BLaER1 treated with 17β-estradiol and CSF1 and Interleukin-3, amounts not matched to agents 10 nM and 100 nM (cell line): Measurements from ENCODE around the gene SLC35E3.

ENCODE experiments used
- H3K27ac ChIP-seq, 11 experiments: shearing (Covaris generic); formaldehyde crosslinking; 2 replicates each; pipeline ENCODE4 v1.8.1; 2022
- H3K27me3 ChIP-seq, 11 experiments: shearing (Covaris generic); formaldehyde crosslinking; 2 replicates each; pipeline ENCODE4 v1.8.1; 2022
- H3K36me3 ChIP-seq, 11 experiments: shearing (Covaris generic); formaldehyde crosslinking; 2 replicates each; pipeline ENCODE4 v1.8.1; 2022
- H3K4me1 ChIP-seq, 10 experiments: shearing (Covaris generic); formaldehyde crosslinking; 2 replicates each; pipeline ENCODE4 v1.8.1; 2022
- H3K4me2 ChIP-seq, 11 experiments: shearing (Covaris generic); formaldehyde crosslinking; 2 replicates each; pipeline ENCODE4 v1.8.1; 2022
- H3K4me3 ChIP-seq, 10 experiments: shearing (Covaris generic); formaldehyde crosslinking; 2 replicates each; pipeline ENCODE4 v1.8.1; 2022
- H3K9ac ChIP-seq, 11 experiments: shearing (Covaris generic); formaldehyde crosslinking; 2 replicates each; pipeline ENCODE4 v1.8.1; 2022
- H3K9me3 ChIP-seq, 11 experiments: shearing (Covaris generic); formaldehyde crosslinking; replicated peaks in 1 of 11; 2 replicates each; pipeline ENCODE4 v1.8.1; 2022
- H4K20me1 ChIP-seq, 11 experiments: shearing (Covaris generic); formaldehyde crosslinking; 2 replicates each; pipeline ENCODE4 v1.8.1; 2022
- Cebpa-rat ChIP-seq, 11 experiments: shearing (Covaris generic); IDR thresholded peaks; 2 replicates each; pipeline ENCODE4 v1.8.1; 2022

Gene SLC35E3

DNA sequence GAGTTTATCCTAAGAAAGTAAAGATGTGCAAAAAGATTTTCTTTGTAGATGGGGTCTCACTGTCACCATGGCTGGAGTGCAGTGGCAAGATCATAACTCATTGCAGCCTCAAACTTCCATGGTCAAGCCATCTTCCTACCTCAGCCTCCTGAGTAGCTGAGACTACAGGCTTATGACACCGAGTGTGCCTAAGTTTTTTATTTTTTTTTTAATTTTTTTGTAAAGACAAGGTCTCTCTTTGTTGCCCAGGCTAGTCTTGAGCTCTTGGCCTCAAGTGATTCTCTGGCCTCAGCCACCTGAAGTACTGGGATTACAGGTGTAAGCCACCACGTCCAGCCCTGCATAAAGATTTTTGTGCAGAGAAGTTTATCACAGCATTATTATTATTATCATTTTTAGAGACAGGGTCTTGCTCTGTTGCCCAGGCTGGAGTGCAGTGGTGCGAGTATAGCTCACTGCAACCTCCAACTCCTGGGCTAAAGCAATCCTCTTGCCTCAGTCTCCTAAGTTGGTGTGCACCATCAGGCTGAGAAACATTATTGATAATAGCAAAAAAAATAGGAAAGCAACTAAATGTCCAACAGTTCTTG, 42.7 kb downstream of the SLC35E3 start:
- H3K27ac ChIP-seq: peak overlapping the region in 9 of 11 experiments; percentile 80 to 99 (median 96); a peak in 18 of 22 replicates
- peak overlapping the region in 5 of 11 experiments; percentile 78 to 88 (median 83); a peak in 7 of 22 replicates for H3K9ac ChIP-seq
- H3K27me3 ChIP-seq: peaks cover 0 to 24% (median 14%) of the 10 kb centered on the region in 11 experiments; a peak in 11 of 22 replicates
- H3K4me3 ChIP-seq: no peak overlapping the region
- no peaks in the 10 kb centered on the region for H3K9me3 ChIP-seq
- peaks cover 53 to 86% (median 82%) of the 10 kb centered on the region in 10 experiments for H3K4me1 ChIP-seq
- no peak for TF ChIP-seq Cebpa-rat (IDR thresholded peaks at IDR 0.05)
- H3K36me3 ChIP-seq: no peaks in the 10 kb centered on the region; a peak in 1 of 22 replicates
- H4K20me1 ChIP-seq: no peaks in the 10 kb centered on the region
- peak overlapping the region in 9 of 11 experiments; percentile 10 to 90 (median 78); a peak in 16 of 22 replicates for H3K4me2 ChIP-seq

DNA sequence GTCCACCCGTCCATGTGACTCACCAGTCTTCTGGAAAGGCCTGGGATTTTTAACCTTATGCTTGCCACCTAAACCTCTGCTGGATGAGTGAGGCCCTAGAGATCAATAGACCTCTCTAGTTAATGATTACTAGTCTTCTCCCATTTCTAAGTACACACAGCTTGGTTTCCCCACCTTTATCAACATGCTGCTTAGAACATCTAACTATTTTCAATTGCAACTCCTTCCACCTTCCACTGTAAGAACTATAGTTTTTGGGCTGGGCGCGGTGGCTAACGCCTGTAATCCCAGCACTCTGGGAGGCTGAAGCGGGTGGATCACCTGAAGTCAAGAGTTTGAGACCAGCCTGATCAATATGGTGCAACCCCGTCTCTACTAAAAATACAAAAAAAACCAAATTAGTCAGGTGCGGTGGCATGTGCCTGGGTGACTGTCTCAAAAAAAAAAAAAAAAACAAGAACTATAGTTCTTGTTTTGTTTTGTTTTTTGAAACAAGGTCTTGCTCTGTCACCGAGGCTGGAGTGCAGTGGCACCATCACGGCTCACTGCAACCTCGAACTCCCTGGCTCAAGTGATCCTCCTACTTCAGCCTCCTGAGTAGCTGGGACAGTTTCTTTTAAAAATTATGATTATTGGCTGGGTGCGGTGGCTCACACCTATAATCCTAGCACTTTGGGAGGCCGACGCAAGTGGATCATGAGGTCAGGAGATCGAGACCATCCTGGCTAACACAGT, 43.3 kb downstream of the SLC35E3 start:
- Histone ChIP-seq H3K4me2 (peak overlapping the region in 8 of 11 experiments; percentile 45 to 90 (median 80); a peak in 15 of 22 replicates), H3K4me1 (peaks cover 46 to 85% (median 78%) of the 10 kb centered on the region in 10 experiments), H3K9me3 (no peaks in the 10 kb centered on the region), H4K20me1 (no peaks in the 10 kb centered on the region), H3K27ac (peak overlapping the region in 9 of 11 experiments; percentile 80 to 99 (median 96); a peak in 15 of 22 replicates), H3K36me3 (peaks cover 0 to 6% (median 0%) of the 10 kb centered on the region in 11 experiments; a peak in 2 of 22 replicates), H3K4me3 (no peak overlapping the region), H3K27me3 (peaks cover 0 to 24% (median 14%) of the 10 kb centered on the region in 11 experiments; a peak in 11 of 22 replicates), H3K9ac (peak overlapping the region in 2 of 11 experiments; percentile 18 to 83; a peak in 2 of 22 replicates)
- TF ChIP-seq Cebpa-rat (IDR thresholded peaks at IDR 0.05): no peak

DNA sequence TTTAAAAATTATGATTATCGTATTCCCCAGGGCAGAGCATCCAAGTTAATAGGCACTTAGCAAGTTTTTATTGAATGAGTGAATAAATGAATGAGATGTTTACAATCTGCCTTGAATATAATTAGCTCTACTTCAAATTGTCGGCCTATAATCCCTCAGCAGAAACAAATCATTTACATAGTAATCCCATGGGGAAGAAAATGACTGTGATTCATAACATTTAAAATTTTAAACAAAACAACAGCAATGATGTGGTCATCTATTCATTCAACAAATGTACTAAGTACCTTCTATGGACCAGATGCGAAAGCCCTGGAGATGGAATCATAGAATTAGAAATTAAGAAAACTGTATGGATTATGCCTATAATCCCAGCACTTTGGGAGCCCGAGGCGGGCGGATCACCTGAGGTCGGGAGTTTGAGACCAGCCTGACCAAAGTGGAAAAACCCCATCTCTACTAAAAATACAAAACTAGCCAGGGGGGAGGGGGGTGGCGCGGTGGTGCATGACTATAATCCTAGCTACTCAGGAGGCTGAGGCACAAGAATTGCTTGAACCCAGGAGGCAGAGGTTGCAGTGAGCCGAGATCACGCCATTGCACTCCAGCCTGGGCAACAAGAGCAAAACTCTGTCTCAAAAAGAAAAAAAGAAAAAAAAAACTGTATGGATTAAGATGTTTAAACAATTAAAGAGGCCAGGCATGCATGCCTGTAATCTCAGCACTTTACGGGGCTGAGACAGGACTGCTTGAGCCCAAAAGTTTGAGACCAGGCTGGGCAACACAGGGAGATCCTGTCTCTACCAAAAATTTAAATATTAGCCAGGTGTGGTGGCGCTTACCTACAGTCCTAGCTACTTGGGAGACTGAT, 44.3 kb downstream of the SLC35E3 start:
- Histone ChIP-seq H3K4me2 (peak overlapping the region in 8 of 11 experiments; percentile 2 to 90 (median 62); a peak in 14 of 22 replicates), H3K4me1 (peaks cover 36 to 83% (median 68%) of the 10 kb centered on the region in 10 experiments), H3K9ac (no peak overlapping the region), H3K36me3 (peaks cover 0 to 9% (median 0%) of the 10 kb centered on the region in 11 experiments; a peak in 3 of 22 replicates), H3K27me3 (peaks cover 0 to 24% (median 14%) of the 10 kb centered on the region in 11 experiments; a peak in 11 of 22 replicates), H4K20me1 (no peaks in the 10 kb centered on the region), H3K9me3 (no peaks in the 10 kb centered on the region), H3K4me3 (no peak overlapping the region), H3K27ac (peak overlapping the region in 5 of 11 experiments; percentile 96 to 99 (median 96); a peak in 8 of 22 replicates)
- TF ChIP-seq Cebpa-rat (IDR thresholded peaks at IDR 0.05): no peak

DNA sequence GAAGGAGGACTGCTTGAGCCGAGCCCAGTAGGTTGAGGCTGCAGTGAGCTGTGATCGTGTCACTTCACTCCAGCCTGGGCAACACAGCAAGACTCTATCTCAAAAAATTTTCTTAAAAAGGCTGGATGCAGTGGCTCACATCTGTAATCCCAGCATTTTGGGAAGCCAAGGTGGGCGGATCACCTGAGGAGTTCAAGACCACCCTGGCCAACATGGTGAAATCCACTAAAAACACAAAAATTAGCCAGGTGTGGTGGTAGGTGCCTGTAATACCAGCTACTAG, 44.9 kb downstream of the SLC35E3 start:
- Histone ChIP-seq H3K27me3 (peaks cover 0 to 24% (median 14%) of the 10 kb centered on the region in 11 experiments; a peak in 11 of 22 replicates), H4K20me1 (no peaks in the 10 kb centered on the region), H3K36me3 (peaks cover 0 to 9% (median 0%) of the 10 kb centered on the region in 11 experiments; a peak in 3 of 22 replicates), H3K27ac (peak overlapping the region in 2 of 11 experiments; percentile 96 to 98; a peak in 1 of 22 replicates), H3K4me2 (peak overlapping the region in 4 of 11 experiments; percentile 45 to 90 (median 83); a peak in 5 of 22 replicates), H3K4me1 (peaks cover 31 to 77% (median 62%) of the 10 kb centered on the region in 10 experiments), H3K9me3 (no peaks in the 10 kb centered on the region), H3K9ac (no peak overlapping the region), H3K4me3 (no peak overlapping the region)
- no peak for TF ChIP-seq Cebpa-rat (IDR thresholded peaks at IDR 0.05)

DNA sequence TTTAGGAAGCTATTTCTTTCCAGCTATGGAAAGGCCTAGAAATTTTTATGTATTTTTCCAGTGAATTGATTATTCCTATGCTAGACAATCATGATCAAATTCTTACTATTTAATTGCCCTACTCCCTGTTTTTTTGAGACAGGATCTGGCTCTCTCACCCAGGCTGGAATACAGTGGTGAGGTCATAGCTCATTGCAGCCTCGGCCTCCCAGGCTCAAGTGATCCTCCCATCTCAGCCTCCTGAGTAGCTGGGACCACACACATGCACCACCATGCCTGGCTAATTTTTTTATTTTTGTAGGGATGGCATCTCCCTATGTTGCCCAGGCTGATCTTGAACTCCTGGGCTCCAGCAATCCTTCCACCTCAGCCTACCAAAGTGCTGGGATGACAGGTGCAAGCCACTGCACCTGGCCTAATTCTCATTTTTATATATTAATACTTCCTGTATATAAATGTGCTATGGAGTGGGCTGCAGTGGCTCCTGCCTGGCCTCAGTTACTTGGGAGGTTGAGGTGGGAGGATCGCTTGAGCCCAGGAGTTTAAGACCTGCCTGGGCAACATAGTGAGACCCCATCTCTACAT, 46.0 kb downstream of the SLC35E3 start:
- no peak for TF ChIP-seq Cebpa-rat (IDR thresholded peaks at IDR 0.05)
- Histone ChIP-seq H3K9ac (no peak overlapping the region), H3K27me3 (peaks cover 0 to 24% (median 14%) of the 10 kb centered on the region in 11 experiments; a peak in 11 of 22 replicates), H3K4me3 (no peak overlapping the region), H4K20me1 (no peaks in the 10 kb centered on the region), H3K9me3 (peaks cover 0 to 7% (median 0%) of the 10 kb centered on the region in 11 experiments; a peak in 1 of 22 replicates), H3K4me2 (peak overlapping the region in 1 of 11 experiments; percentile 8; a peak in 1 of 22 replicates), H3K4me1 (peaks cover 20 to 66% (median 51%) of the 10 kb centered on the region in 10 experiments), H3K27ac (peak overlapping the region in 2 of 11 experiments; percentile 37 to 39; a peak in 2 of 22 replicates), H3K36me3 (peaks cover 0 to 9% (median 0%) of the 10 kb centered on the region in 11 experiments; a peak in 3 of 22 replicates)

DNA sequence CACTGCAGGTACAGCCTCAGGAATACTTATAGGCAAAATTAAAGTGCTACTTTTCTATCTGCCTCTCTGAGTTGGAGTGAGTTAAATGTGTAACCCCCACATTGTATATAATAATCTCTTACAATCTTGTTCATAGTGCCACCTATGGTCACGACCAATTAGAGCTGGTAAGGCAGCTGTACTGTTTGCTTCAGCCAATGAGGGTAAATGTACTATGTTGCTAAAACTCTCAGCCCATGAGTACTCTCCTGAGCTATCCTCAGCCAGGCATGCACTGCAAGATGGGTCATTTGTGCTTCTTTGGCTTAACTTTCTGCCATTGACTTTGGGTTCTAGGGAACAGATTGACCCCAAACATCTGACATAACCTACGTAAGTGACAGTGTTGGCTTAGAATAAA, 47.0 kb downstream of the SLC35E3 start:
- H3K4me3 ChIP-seq: no peak overlapping the region
- H3K27ac ChIP-seq: peak overlapping the region in 3 of 11 experiments; percentile 8 to 59 (median 42); a peak in 5 of 22 replicates
- H3K27me3 ChIP-seq: peaks cover 0 to 24% (median 14%) of the 10 kb centered on the region in 11 experiments; a peak in 11 of 22 replicates
- H3K9ac ChIP-seq: no peak overlapping the region
- H3K9me3 ChIP-seq: peaks cover 0 to 7% (median 0%) of the 10 kb centered on the region in 11 experiments; a peak in 1 of 22 replicates
- H3K36me3 ChIP-seq: peaks cover 0 to 9% (median 0%) of the 10 kb centered on the region in 11 experiments; a peak in 3 of 22 replicates
- H4K20me1 ChIP-seq: no peaks in the 10 kb centered on the region
- H3K4me2 ChIP-seq: peak overlapping the region in 7 of 11 experiments; percentile 4 to 58 (median 33); a peak in 10 of 22 replicates
- TF ChIP-seq Cebpa-rat (IDR thresholded peaks at IDR 0.05): no peak
- peaks cover 10 to 61% (median 43%) of the 10 kb centered on the region in 10 experiments; a peak in 19 of 20 replicates for H3K4me1 ChIP-seq

DNA sequence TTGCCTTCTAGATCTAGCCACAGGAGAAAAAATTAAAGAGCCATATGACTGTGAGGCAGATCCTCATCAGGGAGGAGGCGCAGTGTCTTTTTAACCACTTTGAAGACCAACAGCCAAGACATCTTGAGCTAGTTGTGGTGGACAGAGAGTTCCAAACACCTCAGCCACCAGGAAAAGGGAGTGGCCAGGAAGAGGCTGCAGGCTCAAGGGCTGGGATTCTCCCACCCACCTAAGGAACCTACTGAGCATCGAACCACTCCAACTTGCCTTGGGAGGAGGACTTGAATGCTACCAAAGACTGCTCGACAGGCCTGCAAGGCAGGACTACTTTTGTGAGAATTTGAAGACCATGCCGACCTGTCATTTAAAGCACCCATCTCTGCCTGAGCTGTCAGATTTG, 47.5 kb downstream of the SLC35E3 start:
- peak overlapping the region in 7 of 11 experiments; percentile 4 to 58 (median 33); a peak in 11 of 22 replicates for H3K4me2 ChIP-seq
- H3K9ac ChIP-seq: no peak overlapping the region
- peaks cover 5 to 56% (median 38%) of the 10 kb centered on the region in 10 experiments; a peak in 17 of 20 replicates for H3K4me1 ChIP-seq
- peaks cover 0 to 7% (median 0%) of the 10 kb centered on the region in 11 experiments; a peak in 1 of 22 replicates for H3K9me3 ChIP-seq
- H3K4me3 ChIP-seq: no peak overlapping the region
- no peaks in the 10 kb centered on the region for H4K20me1 ChIP-seq
- TF ChIP-seq Cebpa-rat (IDR thresholded peaks at IDR 0.05): no peak
- peaks cover 0 to 24% (median 14%) of the 10 kb centered on the region in 11 experiments; a peak in 11 of 22 replicates for H3K27me3 ChIP-seq
- H3K36me3 ChIP-seq: peaks cover 0 to 9% (median 0%) of the 10 kb centered on the region in 11 experiments; a peak in 3 of 22 replicates
- H3K27ac ChIP-seq: peak overlapping the region in 3 of 11 experiments; percentile 8 to 59 (median 42); a peak in 5 of 22 replicates
